ENCODE measurements around the gene EN2.

EN2 gene

GRCh38 chr7:155467846-155468784 lies 10.2 kb downstream of the EN2 start:
- H3K27ac ChIP-seq: no peak overlapping the region
- no peak for TF ChIP-seq CTCF (conservative IDR thresholded peaks at IDR 0.05; ENCODE audit: low read depth)
- POLR2A ChIA-PET (ENCODE audit: low non-redundant PET): no interaction called here
- CTCF ChIA-PET: no interaction called here
- DNase-seq (ENCODE audit: low spot score): no peak

GRCh38 chr7:155468785-155469148 lies 10.8 kb downstream of the EN2 start:
- no peak for TF ChIP-seq CTCF (conservative IDR thresholded peaks at IDR 0.05; ENCODE audit: low read depth)
- ChIA-PET POLR2A (ENCODE audit: low non-redundant PET) (no interaction called here), CTCF (no interaction called here)
- DNase-seq (ENCODE audit: low spot score): no peak
- H3K27ac ChIP-seq: no peak overlapping the region

GRCh38 chr7:155469311-155470185 lies 11.6 kb downstream of the EN2 start:
- DNase-seq (ENCODE audit: low spot score): no peak
- H3K27ac ChIP-seq: no peak overlapping the region
- ChIA-PET CTCF (interaction anchor here (0.6 kb wide), 1 partner anchor 884 kb away, joined by 4 read pairs; no protein-coding TSS in a partner anchor), POLR2A (ENCODE audit: low non-redundant PET) (no interaction called here)
- no peak for TF ChIP-seq CTCF (conservative IDR thresholded peaks at IDR 0.05; ENCODE audit: low read depth)

GRCh38 chr7:155470186-155470487 lies 12.2 kb downstream of the EN2 start:
- CTCF ChIA-PET: no interaction called here
- no peak for TF ChIP-seq CTCF (conservative IDR thresholded peaks at IDR 0.05; ENCODE audit: low read depth)
- POLR2A ChIA-PET (ENCODE audit: low non-redundant PET): no interaction called here
- no peak for DNase-seq (ENCODE audit: low spot score)
- no peak overlapping the region for H3K27ac ChIP-seq

- POLR2A ChIA-PET (ENCODE audit: low non-redundant PET): no interaction called here
- no peak overlapping the region for H3K27ac ChIP-seq
- TF ChIP-seq CTCF (conservative IDR thresholded peaks at IDR 0.05; ENCODE audit: low read depth): no peak
- DNase-seq (ENCODE audit: low spot score): no peak
- CTCF ChIA-PET: no interaction called here
Observed at GRCh38 chr7:155470686-155471638, 13.0 kb downstream of the EN2 start.

GRCh38 chr7:155471718-155472117 lies 13.8 kb downstream of the EN2 start:
- H3K27ac ChIP-seq: no peak overlapping the region
- TF ChIP-seq CTCF (conservative IDR thresholded peaks at IDR 0.05; ENCODE audit: low read depth): no peak
- POLR2A ChIA-PET (ENCODE audit: low non-redundant PET): no interaction called here
- DNase-seq (ENCODE audit: low spot score): no peak
- CTCF ChIA-PET: interaction anchor here (0.6 kb wide), 1 partner anchor 141 kb away, joined by 5 read pairs; no protein-coding TSS in a partner anchor

Measured in RWPE1 (cell line).